Measurements from ENCODE around the gene ZSCAN10. TPM values are rescaled to one million over a fixed set of nuclear protein-coding genes. Genes with fewer than 3 reads are reported as not detected.

ZSCAN10 gene
- total RNA-seq, 1 donor from 2014 or later = not detected

DNA sequence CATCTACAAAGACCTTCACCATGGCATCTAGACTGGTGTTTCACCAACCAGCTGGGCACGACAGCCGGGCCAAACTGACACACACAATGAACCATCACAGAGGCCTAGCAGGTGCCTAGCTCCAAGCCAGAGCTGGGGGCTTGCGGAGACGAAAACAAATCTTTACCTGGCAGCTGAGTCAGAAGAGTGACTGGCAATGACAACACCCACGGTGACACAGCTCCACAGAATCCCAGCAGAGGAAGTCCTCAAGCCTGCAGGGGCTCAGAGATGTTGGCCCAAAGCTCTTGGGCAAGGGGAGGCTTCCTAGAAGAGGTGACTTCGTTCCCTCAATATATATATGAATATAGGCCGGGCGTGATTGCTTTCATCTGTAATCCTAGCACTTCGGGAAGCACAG, 47.6 kb downstream of the ZSCAN10 start:
- Mint-ChIP-seq H3K4me1 (no peaks in the 10 kb centered on the region), H3K27me3 (ENCODE audit: low read depth) (peaks cover 41% of the 10 kb centered on the region)

GRCh38 chr16:3051009-3051408, 48.1 kb downstream of the ZSCAN10 start:
- peak overlapping the region; percentile 57 for H3K4me3 Mint-ChIP-seq
- no peaks in the 10 kb centered on the region for H3K4me1 Mint-ChIP-seq
- TF ChIP-seq CTCF (conservative IDR thresholded peaks at IDR 0.05) = no peak
- no peaks in the 10 kb centered on the region for H3K36me3 Mint-ChIP-seq (ENCODE audit: low read depth)
- no peak overlapping the region for H3K27ac Mint-ChIP-seq (ENCODE audit: unreplicated experiment)
- no peak for DNase-seq (ENCODE audit: low read depth, low spot score)
- H3K9me3 Mint-ChIP-seq = no peaks in the 10 kb centered on the region
- peaks cover 41% of the 10 kb centered on the region for H3K27me3 Mint-ChIP-seq (ENCODE audit: low read depth)

More for the DNA sequence above, 47.6 kb downstream of the ZSCAN10 start:
- DNase-seq (ENCODE audit: low read depth, low spot score) = no peak
- H3K9me3 Mint-ChIP-seq = no peaks in the 10 kb centered on the region
- H3K4me3 Mint-ChIP-seq = peak overlapping the region; percentile 5
- no peaks in the 10 kb centered on the region for H3K36me3 Mint-ChIP-seq (ENCODE audit: low read depth)
- H3K27ac Mint-ChIP-seq (ENCODE audit: unreplicated experiment) = no peak overlapping the region
- no peak for TF ChIP-seq CTCF (conservative IDR thresholded peaks at IDR 0.05)

DNA sequence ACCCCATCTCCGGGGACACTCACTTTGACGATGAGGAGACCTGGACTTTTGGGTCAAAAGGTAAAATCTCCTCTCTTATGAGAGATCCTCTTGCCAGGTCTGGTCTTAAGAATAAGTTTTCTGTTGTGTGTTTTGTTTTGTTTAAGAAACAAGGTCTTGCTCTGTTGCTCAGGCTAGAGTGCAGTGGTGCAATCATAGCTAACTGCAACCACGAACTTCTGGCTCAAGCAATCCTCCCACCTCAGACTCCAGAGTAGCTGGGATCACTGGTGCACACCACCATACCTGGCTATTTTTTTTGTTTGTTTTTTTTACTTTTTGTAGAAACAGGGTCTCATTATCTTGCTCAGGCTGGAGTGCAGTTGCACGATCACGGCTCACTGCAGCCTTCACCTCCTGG, 48.6 kb downstream of the ZSCAN10 start:
- H3K4me3 Mint-ChIP-seq = peak overlapping the region; percentile 57
- DNase-seq (ENCODE audit: low read depth, low spot score) = no peak
- no peaks in the 10 kb centered on the region for H3K36me3 Mint-ChIP-seq (ENCODE audit: low read depth)
- peaks cover under 1% of the 10 kb centered on the region for H3K4me1 Mint-ChIP-seq
- H3K27me3 Mint-ChIP-seq (ENCODE audit: low read depth) = peaks cover 45% of the 10 kb centered on the region
- H3K9me3 Mint-ChIP-seq = no peaks in the 10 kb centered on the region
- TF ChIP-seq CTCF (conservative IDR thresholded peaks at IDR 0.05) = no peak
- H3K27ac Mint-ChIP-seq (ENCODE audit: unreplicated experiment) = no peak overlapping the region

GRCh38 chr16:3049921-3050481, 49.1 kb downstream of the ZSCAN10 start:
- Mint-ChIP-seq H3K36me3 (ENCODE audit: low read depth) (peaks cover 3% of the 10 kb centered on the region), H3K27me3 (ENCODE audit: low read depth) (peaks cover 50% of the 10 kb centered on the region), H3K27ac (ENCODE audit: unreplicated experiment) (no peak overlapping the region), H3K4me3 (peak overlapping the region; percentile 57), H3K4me1 (peaks cover 4% of the 10 kb centered on the region), H3K9me3 (no peaks in the 10 kb centered on the region)
- no peak for TF ChIP-seq CTCF (conservative IDR thresholded peaks at IDR 0.05)
- no peak for DNase-seq (ENCODE audit: low read depth, low spot score)

DNA sequence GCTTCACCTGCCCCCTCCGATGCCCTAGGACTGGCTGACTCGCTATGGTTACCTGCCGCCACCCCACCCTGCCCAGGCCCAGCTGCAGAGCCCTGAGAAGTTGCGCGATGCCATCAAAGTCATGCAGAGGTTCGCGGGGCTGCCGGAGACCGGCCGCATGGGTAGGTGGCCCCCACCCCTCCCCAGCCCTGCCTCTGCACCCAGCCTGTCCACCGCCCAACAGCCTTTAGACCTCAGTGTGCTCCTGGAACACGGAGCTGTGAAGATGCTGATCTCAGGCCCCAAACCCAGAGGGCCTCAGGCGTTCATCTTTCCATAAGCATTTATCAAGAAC, 51.7 kb downstream of the ZSCAN10 start:
- TF ChIP-seq CTCF (conservative IDR thresholded peaks at IDR 0.05) = no peak
- Mint-ChIP-seq H3K27ac (ENCODE audit: unreplicated experiment) (no peak overlapping the region), H3K4me3 (peak overlapping the region; percentile 71), H3K4me1 (peaks cover 8% of the 10 kb centered on the region), H3K27me3 (ENCODE audit: low read depth) (peaks cover 76% of the 10 kb centered on the region), H3K9me3 (no peaks in the 10 kb centered on the region), H3K36me3 (ENCODE audit: low read depth) (peaks cover 3% of the 10 kb centered on the region)
- no peak for DNase-seq (ENCODE audit: low read depth, low spot score)
